NCI-H460 (cell line): ENCODE measurements around the gene LRRC41. TPM values are rescaled to one million over a fixed set of nuclear protein-coding genes. Genes with fewer than 3 reads are reported as not detected.
"Not testable (repeated sequence)": the region's sequence is repeated elsewhere in the genome, so short reads cannot be mapped to it uniquely, and the experiment has no call there.

Experiments
- DNase-seq: peaks from one replicate; pipeline ENCODE4 v3.0.0-alpha.2; 2016; ENCODE audit warnings: low read depth; ENCODE audit errors: extremely low read depth
- polyA plus RNA-seq: library from polyadenylated mRNA; depleted of rRNA; stranded (reverse); fragments of >200 nt; gene quantifications from 2 replicates; pipeline ENCODE4 v1.2.3, GENCODE V29; 2014; cell fraction: nucleus; rRNA removed
- total RNA-seq: library from RNA; depleted of rRNA; stranded (reverse); fragments of >200 nt; shearing (Covaris generic); gene quantifications from 2 replicates; pipeline ENCODE4 v1.2.3, GENCODE V29; 2014; rRNA removed

The LRRC41 gene, protein sequence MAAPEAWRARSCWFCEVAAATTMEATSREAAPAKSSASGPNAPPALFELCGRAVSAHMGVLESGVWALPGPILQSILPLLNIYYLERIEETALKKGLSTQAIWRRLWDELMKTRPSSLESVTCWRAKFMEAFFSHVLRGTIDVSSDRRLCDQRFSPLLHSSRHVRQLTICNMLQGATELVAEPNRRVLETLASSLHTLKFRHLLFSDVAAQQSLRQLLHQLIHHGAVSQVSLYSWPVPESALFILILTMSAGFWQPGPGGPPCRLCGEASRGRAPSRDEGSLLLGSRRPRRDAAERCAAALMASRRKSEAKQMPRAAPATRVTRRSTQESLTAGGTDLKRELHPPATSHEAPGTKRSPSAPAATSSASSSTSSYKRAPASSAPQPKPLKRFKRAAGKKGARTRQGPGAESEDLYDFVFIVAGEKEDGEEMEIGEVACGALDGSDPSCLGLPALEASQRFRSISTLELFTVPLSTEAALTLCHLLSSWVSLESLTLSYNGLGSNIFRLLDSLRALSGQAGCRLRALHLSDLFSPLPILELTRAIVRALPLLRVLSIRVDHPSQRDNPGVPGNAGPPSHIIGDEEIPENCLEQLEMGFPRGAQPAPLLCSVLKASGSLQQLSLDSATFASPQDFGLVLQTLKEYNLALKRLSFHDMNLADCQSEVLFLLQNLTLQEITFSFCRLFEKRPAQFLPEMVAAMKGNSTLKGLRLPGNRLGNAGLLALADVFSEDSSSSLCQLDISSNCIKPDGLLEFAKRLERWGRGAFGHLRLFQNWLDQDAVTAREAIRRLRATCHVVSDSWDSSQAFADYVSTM
- 46.7 and 50.4 TPM in 2 replicates for total RNA-seq
- 62.2 and 68.0 TPM in 2 replicates for polyA plus RNA-seq

DNA sequence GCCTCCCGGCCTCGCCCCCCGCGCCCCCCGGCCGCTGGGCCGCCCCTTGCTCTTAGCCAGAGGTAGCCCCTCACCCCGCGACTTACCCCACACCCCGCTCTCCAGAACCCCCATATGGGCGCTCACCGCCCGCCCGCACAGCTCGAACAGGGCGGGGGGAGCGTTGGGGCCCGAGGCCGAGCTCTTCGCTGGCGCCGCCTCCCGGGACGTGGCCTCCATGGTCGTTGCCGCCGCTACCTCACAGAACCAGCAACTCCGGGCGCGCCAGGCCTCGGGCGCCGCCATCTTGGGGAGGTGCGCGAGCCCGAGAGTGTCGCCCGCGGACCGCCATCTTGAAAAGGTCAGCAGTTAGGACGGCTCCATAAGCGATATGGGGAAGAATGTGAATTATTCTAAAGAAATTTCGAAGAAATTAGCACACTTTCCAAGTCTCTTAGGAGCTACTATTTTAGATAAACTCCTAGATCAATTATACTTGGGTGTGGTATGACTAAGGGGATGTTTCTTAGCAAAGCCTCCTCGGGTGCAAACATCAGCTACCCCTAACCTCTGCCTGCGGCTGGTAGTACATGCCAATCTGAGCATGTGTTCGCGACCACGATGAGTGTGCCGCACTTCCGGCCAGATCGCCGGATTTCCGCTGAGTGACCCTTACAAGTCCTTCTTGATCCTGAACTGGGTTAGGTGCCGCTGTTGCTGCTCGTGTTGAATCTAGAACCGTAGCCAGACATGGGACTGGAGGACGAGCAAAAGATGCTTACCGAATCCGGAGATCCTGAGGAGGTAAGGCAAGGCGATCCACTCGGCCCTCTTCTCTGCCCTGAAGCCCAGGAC is at the start of gene LRRC41, which contains the start of gene UQCRH:
LRRC41 (minus strand) TSS at position 579 of the 834 bp plus-strand sequence; CDS start at position 285, 294 bp downstream.
UQCRH (plus strand) TSS at position 661 of the 834 bp plus-strand sequence; CDS start at position 730, 69 bp downstream.
- peak; percentile 92 for DNase-seq

DNA sequence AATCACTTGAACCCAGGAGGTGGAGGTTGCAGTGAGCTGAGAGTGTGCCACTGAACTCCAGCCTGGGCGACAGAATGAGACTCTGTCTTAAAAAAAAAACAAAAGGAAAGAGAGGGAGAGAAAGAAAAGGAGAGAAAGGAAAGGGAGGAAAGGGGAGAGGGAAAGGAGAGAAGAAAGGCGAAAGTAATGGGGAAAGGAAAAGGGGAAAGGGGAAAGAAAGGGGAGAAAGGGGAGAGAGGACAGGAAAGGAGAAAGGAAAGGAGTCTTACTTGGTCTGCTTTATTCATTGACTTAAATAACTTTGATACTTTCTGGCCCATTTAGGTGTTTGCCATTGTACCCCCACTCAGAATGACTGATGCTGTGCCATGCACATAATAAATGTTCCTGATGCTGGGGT is 48.9 kb upstream of the LRRC41 start:
- DNase-seq = no peak

DNA sequence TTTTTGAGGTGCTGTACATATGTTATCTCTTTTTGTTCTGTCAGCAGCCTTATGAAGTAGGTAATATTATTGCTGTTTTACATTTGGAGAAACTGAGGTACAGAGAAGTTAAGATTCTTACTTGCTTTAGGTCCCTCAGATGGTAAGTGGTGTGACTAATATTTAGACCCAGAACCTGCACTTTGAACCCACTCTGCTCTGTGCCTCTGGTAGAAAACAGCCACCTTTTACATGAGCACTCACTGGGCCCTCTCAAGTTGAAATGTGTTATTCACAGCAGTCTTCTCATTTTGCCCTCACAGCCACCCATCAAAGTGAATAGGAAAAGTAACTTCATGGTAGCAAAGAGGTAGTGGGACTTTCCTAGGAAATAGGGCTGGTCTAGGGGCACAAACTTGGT is 41.9 kb upstream of the LRRC41 start:
- DNase-seq = no peak

DNA sequence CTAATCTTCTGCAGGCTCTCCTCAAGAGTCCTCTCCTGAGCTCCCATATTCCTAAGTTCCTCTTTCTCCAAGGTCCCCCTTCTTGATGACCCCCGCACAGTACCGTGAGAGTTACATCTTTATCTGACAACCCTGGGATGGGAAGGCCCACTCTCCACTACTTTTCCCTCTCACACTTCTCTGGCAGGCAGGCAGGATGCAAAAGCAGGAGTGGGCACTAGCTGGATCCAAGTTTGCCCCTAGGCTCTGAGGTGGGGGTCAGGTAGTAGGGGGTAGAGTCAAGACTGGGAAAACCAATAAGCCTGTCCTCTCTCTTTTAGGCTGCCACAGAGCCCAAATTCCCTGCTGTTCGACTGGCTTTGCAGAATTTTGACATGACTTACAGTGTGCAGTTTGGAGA is 41.1 kb upstream of the LRRC41 start:
- no peak for DNase-seq

DNA sequence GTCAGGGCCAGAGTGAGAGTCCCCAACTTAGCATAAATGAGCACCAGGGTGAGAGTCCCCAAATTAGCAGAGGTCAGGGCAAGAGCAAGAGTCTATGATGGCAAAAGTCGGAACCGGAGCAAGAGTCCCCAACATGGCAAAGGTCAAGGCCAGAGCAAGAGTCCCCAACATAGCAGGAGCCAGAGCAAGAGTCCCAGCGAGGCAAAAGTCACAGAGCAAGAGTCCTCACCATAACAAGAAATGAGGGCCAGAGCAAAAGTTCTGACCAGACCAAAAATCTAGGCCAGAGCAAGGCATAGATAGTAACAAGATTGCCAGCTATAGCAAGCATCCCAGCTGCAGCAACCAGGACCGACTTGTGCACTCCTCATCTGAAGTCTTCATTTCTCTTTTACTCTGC is 40.3 kb upstream of the LRRC41 start:
- no peak for DNase-seq

DNA sequence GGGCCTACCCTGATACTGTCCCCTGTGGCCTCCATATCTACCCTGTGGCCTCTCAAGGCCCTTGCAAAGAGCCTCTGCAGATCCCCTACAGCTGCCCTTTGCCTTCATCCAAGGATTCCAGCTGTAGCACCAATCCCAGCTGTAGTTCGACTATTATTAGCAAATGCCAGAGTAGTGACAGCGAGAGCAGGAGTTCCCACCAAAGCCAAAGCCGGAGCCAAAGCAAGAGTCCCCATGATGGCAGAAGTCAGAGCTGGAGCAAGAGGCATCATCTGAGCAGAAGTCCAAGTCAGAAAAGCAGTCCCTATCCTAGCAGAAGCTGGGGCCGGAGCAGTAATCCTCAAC is 39.9 kb upstream of the LRRC41 start:
- no peak for DNase-seq

DNA sequence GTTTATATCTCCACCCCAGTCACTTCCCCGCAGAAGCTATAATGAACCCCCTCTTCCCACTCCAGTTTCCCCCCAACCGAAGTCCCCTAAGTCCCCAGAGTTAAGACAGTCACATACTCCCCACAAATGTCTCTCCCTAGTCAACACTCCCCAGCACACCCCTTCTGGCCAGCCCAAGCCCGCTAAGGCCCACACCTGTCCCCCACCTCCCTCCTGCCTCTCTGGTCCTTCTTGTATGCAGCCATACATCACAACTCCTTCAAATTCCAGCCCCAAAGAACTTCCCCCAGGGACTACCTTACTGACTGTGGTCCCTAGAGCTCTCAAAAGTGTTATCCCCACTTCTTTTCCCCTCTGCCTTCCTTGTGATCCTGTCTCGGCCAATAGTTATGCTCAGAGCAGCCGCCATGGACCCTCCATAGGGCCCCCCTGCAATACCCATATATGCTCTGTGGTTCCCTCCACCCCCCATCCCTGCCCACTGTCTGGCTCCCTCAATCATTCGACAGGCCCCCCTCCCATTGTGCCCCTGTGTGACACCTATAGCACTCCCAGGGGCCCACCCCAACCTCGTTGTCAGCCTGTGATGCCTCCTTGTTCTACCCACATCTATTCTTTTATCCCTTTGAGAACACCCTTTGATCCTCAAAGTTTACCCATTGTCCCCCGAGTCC is 39.4 kb upstream of the LRRC41 start:
- no peak for DNase-seq

DNA sequence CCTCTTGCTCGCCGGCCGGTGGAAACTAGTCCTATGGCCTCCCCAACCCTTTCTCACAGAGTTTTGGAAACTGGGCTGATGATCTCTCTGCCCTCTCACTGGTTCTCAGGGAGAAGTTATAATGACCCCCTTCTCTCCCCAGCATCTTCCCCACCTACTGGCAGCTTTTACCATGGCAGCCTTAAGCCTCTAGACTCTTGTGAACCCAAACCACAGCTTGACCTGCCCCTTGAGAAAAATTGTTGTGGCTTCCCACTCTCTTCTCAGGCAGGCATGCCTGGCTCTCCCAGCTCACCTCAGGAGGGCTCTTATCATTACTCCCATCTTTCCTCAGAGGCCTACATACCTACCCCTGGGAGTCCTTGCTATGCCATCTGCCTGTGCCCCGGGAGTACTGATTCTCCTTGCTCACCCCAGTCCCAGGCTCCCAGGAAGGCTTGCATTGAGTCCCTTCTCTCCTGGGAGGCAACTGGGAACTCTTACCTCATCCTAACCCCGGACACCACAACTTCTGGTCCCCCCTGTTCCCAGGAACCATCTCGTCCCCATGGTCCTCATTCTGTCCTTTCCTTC is 38.8 kb upstream of the LRRC41 start:
- no peak for DNase-seq

DNA sequence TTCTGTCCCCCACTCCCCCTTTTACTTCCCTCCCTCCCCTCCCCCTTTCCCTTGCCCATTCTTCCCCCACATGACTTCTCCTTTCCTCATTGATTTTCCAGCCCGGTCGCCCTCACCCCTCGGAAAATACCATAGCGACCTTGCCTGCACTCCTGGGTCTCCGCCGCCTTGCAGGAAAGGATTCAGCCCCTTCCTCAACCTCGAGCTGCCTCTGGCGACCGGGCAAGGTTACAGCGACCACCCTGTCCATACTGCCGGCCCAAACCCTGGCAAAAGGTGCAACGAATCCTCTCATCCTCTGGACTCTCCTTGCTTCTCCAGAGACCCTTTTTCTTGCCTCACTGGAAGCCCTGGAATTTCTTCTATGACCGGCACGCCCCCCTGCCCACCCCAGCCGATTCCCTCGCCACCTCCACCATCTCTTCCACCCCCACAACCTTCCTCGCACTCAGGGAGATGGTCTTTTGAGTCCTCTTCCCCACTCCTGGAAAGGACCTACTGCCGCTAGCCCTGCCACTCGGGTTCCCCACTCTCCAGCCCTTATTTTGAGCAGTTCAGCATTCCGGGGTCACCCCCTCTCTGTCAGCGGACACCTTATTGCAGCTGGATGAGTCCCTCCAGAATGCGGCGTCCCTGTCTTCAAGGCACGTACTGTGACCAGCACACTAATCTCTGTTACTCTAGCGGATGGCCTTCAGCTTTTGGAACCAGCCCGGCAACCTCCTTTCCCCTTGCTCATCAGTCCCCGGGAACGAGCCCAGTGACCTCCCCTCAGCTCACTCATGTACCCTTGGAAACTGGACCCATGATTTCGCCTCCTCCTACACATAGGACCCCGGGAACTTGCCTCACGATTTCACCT is 38.0 kb upstream of the LRRC41 start:
- DNase-seq = no peak

DNA sequence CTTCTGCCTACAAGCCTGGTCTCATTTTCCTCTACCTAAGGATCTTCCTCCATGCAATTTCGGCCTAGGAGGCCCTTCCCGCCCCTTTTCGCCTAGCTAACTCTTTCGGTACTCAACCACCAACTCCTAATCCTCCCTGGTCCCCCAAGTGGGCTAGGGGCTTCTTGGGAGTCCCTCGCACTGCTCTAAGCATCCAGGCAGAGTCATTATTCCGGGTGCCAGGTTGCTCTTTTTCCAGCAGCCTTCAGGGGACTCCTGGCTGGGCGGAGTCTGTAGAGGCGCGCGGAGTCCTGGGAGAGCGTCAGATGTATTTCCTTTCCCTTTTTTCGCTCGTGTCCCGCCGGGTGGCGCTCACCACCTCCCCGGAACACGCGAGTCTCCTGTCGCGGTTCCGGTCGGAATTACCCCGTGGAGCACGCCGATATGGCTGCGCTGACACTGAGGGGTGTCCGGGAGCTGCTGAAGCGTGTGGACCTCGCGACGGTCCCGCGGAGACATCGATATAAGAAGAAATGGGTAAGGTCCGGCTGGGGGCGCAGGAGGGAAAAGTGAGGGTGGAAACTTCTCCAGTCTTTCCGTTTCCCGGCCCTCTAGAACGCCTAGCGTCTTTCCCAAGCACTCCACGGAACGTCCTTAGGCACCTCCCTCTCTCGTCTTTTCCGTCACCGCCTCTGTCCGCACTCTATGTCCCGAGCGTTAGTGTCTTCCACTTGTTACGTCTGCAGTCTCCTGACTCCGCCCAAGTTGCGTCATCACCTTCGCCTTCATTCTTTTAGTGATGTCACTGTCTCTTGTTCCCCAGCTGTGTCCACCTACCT is 37.2 kb upstream of the LRRC41 start, which contains the start of gene NSUN4:
NSUN4 (plus strand) TSS at position 404 of the 818 bp plus-strand sequence; CDS start at position 424, 20 bp downstream.
- peak; percentile 88 for DNase-seq

DNA sequence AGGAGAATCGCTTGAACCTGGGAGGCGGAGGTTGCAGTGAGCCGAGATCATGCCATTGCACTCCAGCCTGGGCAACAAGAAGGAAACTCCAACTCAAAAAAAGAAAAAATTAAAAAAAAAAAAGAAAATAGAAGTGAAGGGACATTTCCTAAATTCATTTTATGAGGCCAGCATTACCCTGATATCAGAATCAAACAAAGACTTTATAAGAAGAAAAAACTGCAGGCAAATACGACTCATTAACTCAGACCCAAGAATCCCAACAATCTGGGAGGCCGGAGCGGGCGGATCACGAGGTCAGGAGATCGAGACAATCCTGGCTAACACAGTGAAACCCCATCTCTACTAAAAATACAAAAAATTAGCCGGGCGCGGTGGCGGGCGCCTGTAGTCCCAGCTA is 34.0 kb upstream of the LRRC41 start:
- not testable (repeated sequence) for DNase-seq

DNA sequence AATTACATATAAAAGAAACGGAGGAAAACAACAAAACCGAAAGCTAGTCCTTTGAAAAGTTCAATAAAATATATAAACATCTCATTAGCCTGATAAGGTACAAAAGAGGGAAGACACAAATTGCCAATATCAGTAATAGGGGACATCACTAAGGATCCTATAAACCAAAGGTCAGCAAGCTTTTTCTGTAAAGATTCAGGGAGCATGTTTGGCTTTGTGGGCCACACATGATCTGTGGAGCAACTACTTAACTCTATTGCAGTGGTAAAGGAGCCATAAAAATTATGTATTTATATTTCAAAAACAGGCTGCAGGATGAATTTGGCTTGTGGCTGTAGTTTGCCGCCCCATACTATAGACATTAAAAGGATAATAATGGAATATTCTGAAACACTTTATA is 31.7 kb upstream of the LRRC41 start:
- DNase-seq = no peak

DNA sequence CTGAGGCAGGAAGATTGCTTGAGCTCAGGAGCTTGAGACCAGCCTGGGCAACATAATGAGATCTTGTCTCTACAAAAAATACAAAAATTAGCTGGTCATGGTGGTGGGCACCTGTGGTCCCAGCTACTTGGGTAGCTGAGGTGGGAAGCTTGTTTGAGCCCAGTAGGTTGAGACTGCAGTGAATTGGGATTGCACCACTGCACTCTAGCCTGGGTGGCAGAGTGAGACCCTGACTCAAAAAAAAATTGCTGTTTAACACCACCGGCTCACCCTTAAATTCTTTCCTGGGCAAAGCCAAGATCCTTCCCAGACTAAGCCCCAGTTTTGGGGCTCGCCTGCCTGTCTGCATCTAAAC is 30.6 kb upstream of the LRRC41 start:
- no peak for DNase-seq

DNA sequence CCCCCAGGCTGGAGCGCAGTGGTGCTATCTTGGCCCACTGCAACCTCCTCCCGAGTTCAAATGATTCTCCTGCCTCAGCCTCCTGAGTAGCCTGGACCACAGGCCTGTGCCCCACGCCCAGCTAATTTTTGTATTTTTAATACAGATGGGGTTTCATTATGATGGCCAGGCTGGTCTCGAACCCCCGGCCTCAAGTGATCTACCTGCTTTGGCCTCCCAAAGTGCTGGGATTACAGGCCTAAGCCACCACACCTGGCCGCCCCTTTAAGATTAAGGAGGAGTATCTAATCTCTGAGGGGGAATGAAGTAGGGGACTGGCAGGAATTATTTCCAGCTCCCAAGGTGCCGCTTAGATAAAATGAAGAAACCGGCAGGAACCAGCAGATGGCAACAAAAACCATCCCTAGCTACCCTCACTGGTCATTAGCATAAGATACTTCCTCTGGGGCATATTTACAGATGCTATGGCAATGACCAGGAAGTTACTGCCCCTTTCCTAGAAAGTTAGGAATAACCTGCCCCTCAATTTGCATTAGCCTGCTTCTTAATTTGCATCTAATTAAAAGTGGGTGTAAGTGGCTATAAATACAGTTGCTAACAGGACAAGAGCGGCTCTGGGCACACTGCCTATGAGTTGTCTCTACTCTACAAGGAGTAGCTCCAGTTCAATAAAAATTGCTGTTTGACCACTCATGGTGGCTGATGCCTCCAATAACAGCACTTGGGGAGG is 30.0 kb upstream of the LRRC41 start:
- peak; percentile 36 for DNase-seq

DNA sequence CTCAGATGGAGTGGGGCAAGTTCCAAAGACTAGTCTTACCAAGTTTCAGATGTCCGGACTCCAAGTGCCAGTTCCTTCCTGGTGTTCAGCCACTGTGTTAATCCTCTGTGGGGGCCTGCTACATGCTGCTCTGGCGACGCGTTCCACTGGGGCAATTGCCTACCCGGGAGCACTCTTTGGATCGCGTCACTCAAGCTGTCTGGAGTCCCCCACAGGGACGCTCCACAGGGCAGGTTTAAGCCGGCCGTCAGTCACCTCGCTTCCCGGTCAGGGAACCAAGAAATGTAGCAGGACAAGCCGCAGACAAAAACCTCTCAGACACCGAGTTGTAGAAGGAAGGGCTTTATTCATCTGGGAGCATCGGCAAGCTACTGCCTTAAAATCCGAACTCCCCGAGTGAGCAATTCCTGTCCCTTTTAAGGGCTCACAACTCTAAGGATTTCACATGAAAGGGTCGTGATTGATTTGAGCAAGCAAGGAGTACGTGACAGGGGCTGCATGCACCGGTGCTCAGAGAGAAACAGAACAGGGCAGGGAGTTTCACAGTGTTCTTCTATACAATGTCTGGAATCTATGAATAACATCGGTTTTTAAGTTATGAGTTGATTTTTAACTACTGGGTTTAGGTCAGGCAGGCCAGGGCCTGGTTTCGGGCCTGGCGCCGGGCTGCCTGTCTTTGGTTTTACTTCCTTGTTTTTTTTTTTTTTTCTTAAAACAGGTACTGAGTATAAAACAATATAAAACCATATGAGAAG is 28.5 kb upstream of the LRRC41 start:
- DNase-seq = not testable (repeated sequence)

DNA sequence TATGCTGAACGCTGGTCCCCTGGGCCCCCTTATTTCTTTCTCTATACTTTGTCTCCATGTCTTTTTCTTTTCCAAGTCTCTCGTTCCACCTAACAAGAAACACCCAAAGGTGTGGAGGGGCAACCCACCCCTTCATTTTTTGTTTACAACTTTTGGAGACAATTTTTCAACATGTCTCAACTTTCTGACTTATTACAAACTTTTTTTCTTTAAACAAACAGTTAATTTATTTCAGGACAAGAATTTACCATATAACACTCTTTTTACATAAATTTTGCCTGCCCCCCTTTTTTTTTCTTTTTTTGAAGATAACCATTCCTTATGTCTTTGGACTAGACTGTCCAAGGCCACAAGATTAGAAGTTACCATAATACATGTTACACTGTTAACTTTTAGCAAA is 27.0 kb upstream of the LRRC41 start:
- not testable (repeated sequence) for DNase-seq

DNA sequence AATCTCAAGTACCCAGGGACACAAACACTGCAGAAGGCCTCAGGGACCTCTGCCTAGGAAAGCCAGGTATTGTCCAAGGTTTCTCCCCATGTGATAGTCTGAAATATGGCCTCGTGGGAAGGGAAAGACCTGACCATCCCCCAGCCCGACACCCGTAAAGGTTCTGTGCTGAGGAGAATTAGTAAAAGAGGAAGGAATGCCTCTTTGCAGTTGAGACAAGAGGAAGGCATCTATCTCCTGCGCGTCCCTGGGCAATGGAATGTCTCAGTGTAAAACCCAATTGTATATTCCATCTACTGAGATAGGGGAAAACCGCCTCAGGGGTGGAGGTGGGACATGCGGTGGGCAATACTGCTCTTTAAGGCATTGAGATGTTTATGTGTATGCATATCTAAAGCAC is 26.4 kb upstream of the LRRC41 start:
- not testable (repeated sequence) for DNase-seq
